ENCODE data around the gene NPY2R. TPM values are rescaled to one million over a fixed set of nuclear protein-coding genes. Genes with fewer than 3 reads are reported as not detected.
A peak's percentile ranks its signal among the peaks of the same experiment; 100 is the strongest.

NPY2R gene
- total RNA-seq = not detected in 2 replicates

GRCh38 chr4:155208258-155209054 is at the start of gene NPY2R:
TSS of gene NPY2R (plus strand) at chr4:155208636. CDS start at chr4:155213940, 5,304 bp downstream.
- no peak for DNase-seq (ENCODE audit: low read depth, low spot score)

- no peak for DNase-seq (ENCODE audit: low read depth, low spot score)
Observed at GRCh38 chr4:155161357-155161756, 47.1 kb upstream of the NPY2R start.

GRCh38 chr4:155164718-155165117 is 43.7 kb upstream of the NPY2R start:
- no peak for DNase-seq (ENCODE audit: low read depth, low spot score)

GRCh38 chr4:155170569-155170968 is 37.9 kb upstream of the NPY2R start:
- DNase-seq (ENCODE audit: low read depth, low spot score) = no peak

- DNase-seq (ENCODE audit: low read depth, low spot score) = no peak
Observed at GRCh38 chr4:155173371-155173770, 35.1 kb upstream of the NPY2R start.

- no peak for DNase-seq (ENCODE audit: low read depth, low spot score)
Observed at GRCh38 chr4:155174668-155175067, 33.8 kb upstream of the NPY2R start.

- peak; percentile 77 for DNase-seq (ENCODE audit: low read depth, low spot score)
Observed at GRCh38 chr4:155179216-155179615, 29.2 kb upstream of the NPY2R start.

GRCh38 chr4:155186972-155187371 is 21.5 kb upstream of the NPY2R start:
- DNase-seq (ENCODE audit: low read depth, low spot score) = no peak

GRCh38 chr4:155187989-155188388 is 20.4 kb upstream of the NPY2R start:
- no peak for DNase-seq (ENCODE audit: low read depth, low spot score)

GRCh38 chr4:155190099-155190498 is 18.3 kb upstream of the NPY2R start:
- no peak for DNase-seq (ENCODE audit: low read depth, low spot score)

- no peak for DNase-seq (ENCODE audit: low read depth, low spot score)
Observed at GRCh38 chr4:155197757-155198156, 10.7 kb upstream of the NPY2R start.

GRCh38 chr4:155207534-155208257 is 740 bp upstream of the NPY2R start:
- DNase-seq (ENCODE audit: low read depth, low spot score) = no peak

- no peak for DNase-seq (ENCODE audit: low read depth, low spot score)
Observed at GRCh38 chr4:155220025-155220424, 11.6 kb downstream of the NPY2R start.

- no peak for DNase-seq (ENCODE audit: low read depth, low spot score)
Observed at GRCh38 chr4:155227131-155227530, 18.7 kb downstream of the NPY2R start.

- DNase-seq (ENCODE audit: low read depth, low spot score) = no peak
Observed at GRCh38 chr4:155228713-155229112, 20.3 kb downstream of the NPY2R start.

- no peak for DNase-seq (ENCODE audit: low read depth, low spot score)
Observed at GRCh38 chr4:155232432-155232831, 24.0 kb downstream of the NPY2R start.

GRCh38 chr4:155234206-155234605 is 25.8 kb downstream of the NPY2R start:
- no peak for DNase-seq (ENCODE audit: low read depth, low spot score)

- DNase-seq (ENCODE audit: low read depth, low spot score) = no peak
Observed at GRCh38 chr4:155237567-155237966, 29.1 kb downstream of the NPY2R start.

- no peak for DNase-seq (ENCODE audit: low read depth, low spot score)
Observed at GRCh38 chr4:155241225-155241624, 32.8 kb downstream of the NPY2R start.

- no peak for DNase-seq (ENCODE audit: low read depth, low spot score)
Observed at GRCh38 chr4:155241664-155242063, 33.2 kb downstream of the NPY2R start.

GRCh38 chr4:155245105-155245504 is 36.7 kb downstream of the NPY2R start:
- no peak for DNase-seq (ENCODE audit: low read depth, low spot score)

GRCh38 chr4:155248002-155248896 is 39.8 kb downstream of the NPY2R start:
- no peak for DNase-seq (ENCODE audit: low read depth, low spot score)
